H1 (cell line): ENCODE data around the gene SLC38A5. TPM values are rescaled to one million over a fixed set of nuclear protein-coding genes. Genes with fewer than 3 reads are reported as not detected.

Source experiments
- CTCF ChIA-PET: fragments of 300-600 bp; sonication (Branson Sonifier 250); formaldehyde crosslinking; loops from one replicate; lab custom pipeline; 2021; ENCODE audit not compliant: partially characterized antibody; lab: Charles Lee
- POLR2A ChIA-PET: fragments of 300-600 bp; sonication (Branson Sonifier 250); formaldehyde crosslinking; loops from one replicate; lab custom pipeline; 2021; ENCODE audit warnings: inconsistent platforms; ENCODE audit not compliant: partially characterized antibody; lab: Charles Lee
- DNase-seq, 2 experiments: peaks; one replicate each; pipeline versions ENCODE4 v3.0.0 to v3.0.0-alpha.2; 2010 to 2022; ENCODE audit warnings: low spot score in 2 of 2, low read depth in 1 of 2, mixed read lengths in 1 of 2
- FAIRE-seq: peaks from 2 replicates; lab custom pipeline; 2011; peaks lifted over from hg19 to GRCh38; lab: Jason Lieb, UNC
- H2AFZ ChIP-seq: 2 replicates; pipeline ENCODE4 v1.8.1; 2012; ENCODE audit warnings: low read length, inconsistent platforms
- H2AK5ac ChIP-seq: 2 replicates; pipeline ENCODE4 v1.6.1; 2013; ENCODE audit warnings: low read depth, low read length
- H2BK120ac ChIP-seq: replicated peaks from 2 replicates; pipeline ENCODE3; 2013; ENCODE audit warnings: low read depth, low read length, inconsistent platforms
- H2BK12ac ChIP-seq: 2 replicates; pipeline ENCODE4 v1.6.1; 2013; ENCODE audit warnings: low read depth, low read length
- H2BK15ac ChIP-seq: 2 replicates; pipeline ENCODE4 v1.6.1; 2013; ENCODE audit warnings: low read length
- H2BK20ac ChIP-seq: 2 replicates; pipeline ENCODE4 v1.6.1; 2013; ENCODE audit warnings: low read length
- H2BK5ac ChIP-seq: 2 replicates; pipeline ENCODE4 v1.6.1; 2013; ENCODE audit warnings: low read depth, low read length
- H3K14ac ChIP-seq: 2 replicates; pipeline ENCODE4 v1.6.1; 2013; ENCODE audit warnings: inconsistent platforms; ENCODE audit not compliant: insufficient read length
- H3K18ac ChIP-seq: 2 replicates; pipeline ENCODE4 v1.6.1; 2013; ENCODE audit warnings: low read length; ENCODE audit errors: extremely low read depth
- H3K23ac ChIP-seq: 2 replicates; pipeline ENCODE4 v1.6.1; 2013; ENCODE audit warnings: inconsistent platforms; ENCODE audit not compliant: insufficient read length
- H3K23me2 ChIP-seq: 2 replicates; pipeline ENCODE4 v1.6.1; 2013; ENCODE audit warnings: low read depth, low read length
- H3K27ac ChIP-seq: 2 replicates; pipeline ENCODE4 v1.6.1; 2011; ENCODE audit warnings: low read depth, low read length, inconsistent platforms
- H3K27me3 ChIP-seq, 4 experiments: replicated peaks in 1 of 4; 1 replicate in 1 of 4; 2 replicates in 3 of 4; pipeline versions ENCODE4 v1.6.1 to v1.8.1; 2011 to 2013; ENCODE audit warnings: low read length in 3 of 4, mild to moderate bottlenecking in 3 of 4, inconsistent platforms in 2 of 4, mixed read lengths in 2 of 4, moderate library complexity in 1 of 4; ENCODE audit not compliant: control insufficient read depth in 3 of 4, insufficient read depth in 3 of 4; ENCODE audit errors: extremely low read depth in 1 of 4
- H3K36me3 ChIP-seq, 4 experiments: 2 replicates each; pipeline versions ENCODE4 v1.6.1 to v1.8.1; 2011 to 2013; ENCODE audit warnings: mild to moderate bottlenecking in 4 of 4, low read length in 3 of 4, moderate library complexity in 2 of 4, control low read depth in 1 of 4, inconsistent platforms in 1 of 4; ENCODE audit not compliant: insufficient read depth in 4 of 4, control insufficient read depth in 2 of 4
- H3K4ac ChIP-seq: replicated peaks from 2 replicates; pipeline ENCODE3; 2013; ENCODE audit warnings: low read length, low read depth, mixed read lengths, inconsistent platforms; ENCODE audit not compliant: insufficient read length
- H3K4me1 ChIP-seq, 4 experiments: replicated peaks in 1 of 4; 1 replicate in 1 of 4; 2 replicates in 3 of 4; pipeline versions ENCODE4 v1.6.1 to v1.8.1; 2011 to 2013; ENCODE audit warnings: low read length in 3 of 4, inconsistent platforms in 2 of 4, mixed read lengths in 1 of 4; ENCODE audit not compliant: insufficient read depth in 4 of 4, control insufficient read depth in 3 of 4
- H3K4me2 ChIP-seq, 2 experiments: 2 replicates each; pipeline versions ENCODE4 v1.6.1 to v1.8.1; 2011 to 2013; ENCODE audit warnings: low read depth in 2 of 2, low read length in 2 of 2, control low read depth in 1 of 2, inconsistent platforms in 1 of 2, mild to moderate bottlenecking in 1 of 2; ENCODE audit not compliant: insufficient read depth in 1 of 2
- H3K4me3 ChIP-seq, 4 experiments: fragments of 200-600, 300-600 bp in 1 of 4; sonication (generic), shearing (Covaris generic), sonication (Bioruptor Twin) in 1 of 4; 2 replicates each; pipeline versions ENCODE4 v1.5.1 to v1.8.1; 2011 to 2016; ENCODE audit warnings: low read length in 4 of 4, low read depth in 3 of 4, control low read depth in 2 of 4, inconsistent platforms in 2 of 4, mild to moderate bottlenecking in 2 of 4, mixed read lengths in 1 of 4, moderate library complexity in 1 of 4; ENCODE audit not compliant: insufficient read depth in 2 of 4; ENCODE audit errors: extremely low read depth in 1 of 4
- H3K56ac ChIP-seq: replicated peaks from 2 replicates; pipeline ENCODE3; 2013; ENCODE audit warnings: low read depth, mild to moderate bottlenecking, mixed read lengths, low read length, inconsistent platforms; ENCODE audit not compliant: insufficient read length
- H3K79me1 ChIP-seq: 2 replicates; pipeline ENCODE4 v1.6.1; 2013; ENCODE audit warnings: low read depth, low read length, control low read depth
- H3K79me2 ChIP-seq, 2 experiments: 2 replicates each; pipeline versions ENCODE4 v1.6.1 to v1.8.1; 2012 to 2013; ENCODE audit warnings: low read length in 2 of 2, mild to moderate bottlenecking in 2 of 2, inconsistent platforms in 1 of 2; ENCODE audit not compliant: insufficient read depth in 2 of 2, control insufficient read depth in 1 of 2
- H3K9ac ChIP-seq, 4 experiments: replicated peaks in 1 of 4; 1 replicate in 1 of 4; 2 replicates in 3 of 4; pipeline versions ENCODE4 v1.6.1 to v1.8.1; 2011 to 2013; ENCODE audit warnings: low read depth in 3 of 4, low read length in 3 of 4, control low read depth in 2 of 4, mild to moderate bottlenecking in 2 of 4, moderate library complexity in 2 of 4, inconsistent platforms in 1 of 4; ENCODE audit errors: extremely low read depth in 1 of 4
- H3K9me3 ChIP-seq, 2 experiments: 2 replicates each; pipeline versions ENCODE4 v1.6.1 to v1.8.1; 2012 to 2013; ENCODE audit warnings: mild to moderate bottlenecking in 2 of 2, moderate library complexity in 2 of 2, control low read depth in 1 of 2, inconsistent platforms in 1 of 2, low read depth in 1 of 2, low read length in 1 of 2, mixed read lengths in 1 of 2; ENCODE audit not compliant: insufficient read depth in 2 of 2
- H4K20me1 ChIP-seq, 2 experiments: replicated peaks in 1 of 2; 2 replicates each; pipeline versions ENCODE3 to v1.8.1; 2011 to 2013; ENCODE audit warnings: inconsistent platforms in 2 of 2, low read length in 2 of 2, mild to moderate bottlenecking in 1 of 2; ENCODE audit not compliant: insufficient read depth in 2 of 2, control insufficient read depth in 1 of 2
- H4K5ac ChIP-seq: 2 replicates; pipeline ENCODE4 v1.6.1; 2013; ENCODE audit warnings: low read length, low read depth, mixed read lengths, inconsistent platforms; ENCODE audit not compliant: insufficient read length
- H4K8ac ChIP-seq: 2 replicates; pipeline ENCODE4 v1.8.0; 2013; ENCODE audit warnings: mild to moderate bottlenecking, moderate library complexity, low read length, inconsistent platforms; ENCODE audit not compliant: insufficient read depth; ENCODE audit errors: extremely low read depth
- H4K91ac ChIP-seq: replicated peaks from 2 replicates; pipeline ENCODE3; 2013; ENCODE audit warnings: low read length, mixed read lengths, inconsistent platforms; ENCODE audit not compliant: insufficient read length
- ATF2 ChIP-seq: IDR thresholded peaks from 2 replicates; pipeline ENCODE4 v1.6.1; 2012; ENCODE audit warnings: low read length, inconsistent platforms
- WGBS, 2 experiments: shearing (Covaris generic) in 1 of 2; methylation state at CpG; one replicate each; pipeline versions ENCODE4 v1.1.6 to v1.1.7; 2013 to 2015; ENCODE audit warnings: low lambda C conversion rate in 2 of 2, mixed read lengths in 2 of 2, inconsistent platforms in 1 of 2, low coverage in 1 of 2, missing lambda C conversion rate in 1 of 2; ENCODE audit not compliant: insufficient replicate concordance in 2 of 2, insufficient coverage in 1 of 2, insufficient read length in 1 of 2; ENCODE audit errors: extremely low coverage in 1 of 2, missing lambda C conversion rate in 1 of 2; 5-methylcytosine and 5-hydroxymethylcytosine counted together
- polyA plus RNA-seq, 7 experiments: library from polyadenylated mRNA; depleted of rRNA in 3 of 7; stranded (reverse) in 5 of 7; unstranded in 2 of 7; fragments of >200 nt in 5 of 7; fragments of 200-250 nt in 2 of 7; gene quantifications; 1 replicate in 5 of 7; 2 replicates in 1 of 7; 4 replicates in 1 of 7; pipeline versions ENCODE4 v1.2.1 to v1.2.3, GENCODE V29; 2011 to 2013; ENCODE audit warnings: missing spikeins in 2 of 7, mixed read lengths in 2 of 7
- total RNA-seq: library from RNA; stranded (reverse); fragmentation: NEBNext Ultra II Directional; extraction: Animal tissue kit (Norgen Biotek cat#: 25700); gene quantifications from 2 replicates; pipeline ENCODE4 v1.2.1, GENCODE V29; 2021

The SLC38A5 gene
- total and polyA plus RNA-seq, 2 of the 8 experiments (the other 6 are each of a cell fraction or from before 2014, with no cell fraction given): 70.9 to 106 TPM

GRCh38 chrX:48490661-48491060, 20.6 kb upstream of the SLC38A5 start:
- H3K23ac ChIP-seq: no peak overlapping the region
- ChIA-PET CTCF (no interaction called here), POLR2A (no interaction called here)
- H4K91ac ChIP-seq: no peak overlapping the region
- H3K79me1 ChIP-seq: no peaks in the 10 kb centered on the region
- H2BK20ac ChIP-seq: no peak overlapping the region
- H2BK5ac ChIP-seq: no peak overlapping the region
- H4K8ac ChIP-seq: no peak overlapping the region
- no peaks in the 10 kb centered on the region for H3K23me2 ChIP-seq
- WGBS, 2 experiments: 92% methylated on average over 7 of the region's 8 CpGs; no CpG with 5 or more reads in 1 of the 2 experiments
- H3K56ac ChIP-seq: no peak overlapping the region
- H2AFZ ChIP-seq: no peak overlapping the region
- H3K36me3 ChIP-seq: peaks cover 0 to 1% (median 0%) of the 10 kb centered on the region in 4 experiments; a peak in 2 of 8 replicates
- H4K20me1 ChIP-seq: no peaks in the 10 kb centered on the region
- H3K79me2 ChIP-seq: no peaks in the 10 kb centered on the region
- H3K4ac ChIP-seq: no peak overlapping the region
- no peak overlapping the region for H4K5ac ChIP-seq
- no peak overlapping the region for H2BK120ac ChIP-seq
- H2BK15ac ChIP-seq: no peak overlapping the region
- H3K9ac ChIP-seq: no peak overlapping the region
- FAIRE-seq (no peak), DNase-seq (no peak)
- H3K4me3 ChIP-seq: no peak overlapping the region
- H3K4me1 ChIP-seq: no peaks in the 10 kb centered on the region; a peak in 1 of 7 replicates
- no peaks in the 10 kb centered on the region for H3K9me3 ChIP-seq
- no peak overlapping the region for H3K14ac ChIP-seq
- H2BK12ac ChIP-seq: no peak overlapping the region
- TF ChIP-seq ATF2: no peak
- H3K27ac ChIP-seq: no peak overlapping the region
- no peak overlapping the region for H3K18ac ChIP-seq
- no peak overlapping the region for H3K4me2 ChIP-seq
- no peaks in the 10 kb centered on the region for H3K27me3 ChIP-seq
- H2AK5ac ChIP-seq: no peak overlapping the region
